ENCODE data around the gene OR10X1.
A peak's percentile ranks its signal among the peaks of the same experiment; 100 is the strongest.

Gene OR10X1, protein sequence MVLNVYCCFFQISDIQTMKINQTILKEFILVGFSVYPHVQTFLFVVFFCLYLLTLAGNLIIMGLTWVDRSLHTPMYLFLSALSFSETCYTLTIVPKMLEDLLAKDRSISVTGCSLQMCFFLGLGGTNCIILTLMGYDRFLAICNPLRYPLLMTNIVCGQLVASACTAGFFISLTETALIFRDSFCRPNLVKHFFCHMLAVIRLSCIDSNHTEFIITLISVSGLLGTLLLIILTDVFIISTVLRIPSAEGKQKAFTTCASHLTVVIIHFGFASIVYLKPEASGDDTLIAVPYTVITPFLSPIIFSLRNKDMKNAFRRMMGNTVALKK

DNA sequence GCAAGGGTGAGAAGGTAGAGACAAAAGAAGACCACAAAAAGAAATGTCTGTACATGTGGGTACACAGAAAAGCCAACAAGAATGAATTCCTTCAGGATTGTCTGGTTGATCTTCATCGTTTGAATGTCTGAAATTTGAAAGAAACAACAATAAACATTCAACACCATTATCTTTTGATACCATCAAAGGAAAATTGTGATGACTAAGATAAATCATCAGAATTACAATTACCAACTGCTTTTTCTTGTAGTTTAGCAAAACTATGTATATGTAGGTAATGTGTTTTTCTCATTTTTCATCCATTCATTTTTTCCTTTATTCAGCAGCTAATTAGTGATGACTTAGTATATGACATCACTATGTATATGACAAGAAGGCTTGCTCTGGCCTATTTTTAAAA lies at the start of gene OR10X1:
TSS of gene OR10X1 (minus strand) at position 167 of the 400 bp plus-strand sequence. CDS start at position 167, 0 bp downstream.
- no peak for DNase-seq (ENCODE audit: low spot score)

DNA sequence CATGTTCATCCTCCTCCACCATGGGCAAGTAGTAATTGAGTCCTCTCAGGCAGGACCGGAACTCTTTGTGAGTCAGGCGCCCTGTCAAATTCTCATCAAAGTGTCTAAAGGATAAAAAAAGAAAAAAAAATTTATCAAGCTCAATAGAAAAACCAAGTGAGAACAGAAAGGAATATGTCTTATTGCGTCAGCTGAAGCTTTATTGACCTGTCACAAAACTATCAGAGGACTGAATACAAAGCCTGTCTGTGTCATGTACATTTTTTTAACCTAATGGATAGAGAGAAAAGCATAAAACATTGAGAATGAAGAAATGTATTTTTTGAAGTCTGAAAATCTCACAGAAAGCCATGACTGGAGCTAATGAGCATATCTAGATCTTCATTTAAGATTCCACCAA lies 34.1 kb upstream of the OR10X1 start:
- DNase-seq (ENCODE audit: low spot score): peak; percentile 8

DNA sequence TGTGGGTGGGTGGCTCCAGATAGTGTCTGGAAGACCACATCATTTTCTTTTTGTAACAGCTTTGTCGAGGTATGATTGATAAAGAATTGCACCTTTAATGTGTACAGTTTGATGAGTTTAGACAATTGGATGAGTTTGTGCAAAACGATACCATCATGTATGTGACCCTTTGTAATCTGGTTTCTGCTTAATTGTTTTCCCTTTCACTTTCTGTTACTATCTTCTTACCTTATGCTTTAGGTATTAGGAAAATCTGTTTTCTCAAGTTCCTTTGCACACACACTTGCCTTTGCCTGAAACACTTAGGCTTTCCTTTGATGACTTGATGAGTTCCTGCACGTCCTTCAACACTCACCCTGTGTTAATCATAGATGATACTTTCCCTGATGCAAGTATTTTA lies 32.2 kb upstream of the OR10X1 start:
- no peak for DNase-seq (ENCODE audit: low spot score)

DNA sequence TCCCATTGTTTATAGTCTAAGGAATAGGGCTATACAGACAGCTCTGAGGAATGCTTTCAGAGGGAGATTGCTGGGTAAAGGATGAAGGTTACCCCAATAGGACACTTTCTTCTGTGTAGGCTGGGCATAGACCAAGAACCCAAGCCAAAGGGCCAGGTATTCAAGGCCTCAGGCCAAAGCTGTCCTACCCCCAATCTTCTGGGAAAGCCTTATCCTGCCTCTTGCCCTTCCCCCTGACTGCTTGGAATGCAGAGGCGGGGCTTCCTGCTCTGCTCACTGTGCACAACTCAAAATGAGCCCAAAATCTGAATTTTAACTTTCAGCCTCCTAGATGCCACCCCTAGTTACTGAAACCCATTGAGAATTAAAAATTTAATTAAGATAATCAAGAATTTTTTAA lies 27.6 kb upstream of the OR10X1 start:
- DNase-seq (ENCODE audit: low spot score): no peak

DNA sequence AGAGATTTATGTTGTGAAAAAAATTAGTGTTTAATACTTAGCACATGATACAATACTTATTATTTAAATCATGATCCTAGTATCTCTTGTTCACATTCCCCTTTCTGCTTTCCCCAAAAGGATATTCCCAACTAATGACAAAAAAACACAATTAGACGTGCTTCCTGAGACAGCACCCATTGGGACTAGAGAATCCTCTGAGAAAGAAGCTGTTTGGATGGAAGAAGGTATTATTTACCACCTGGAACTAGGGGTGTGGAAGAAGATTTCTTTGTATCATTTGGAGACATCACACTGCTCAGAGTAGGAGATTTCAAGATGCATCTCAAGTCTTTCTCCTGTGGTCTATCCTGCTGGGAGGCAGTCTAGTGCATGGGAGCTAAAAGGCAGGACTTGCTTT lies 25.3 kb upstream of the OR10X1 start, which contains the start of gene OR10Z1:
TSS of gene OR10Z1 (plus strand) at position 301 of the 400 bp plus-strand sequence. CDS start 1,171 bp downstream, outside the sequence.
- DNase-seq (ENCODE audit: low spot score): no peak

DNA sequence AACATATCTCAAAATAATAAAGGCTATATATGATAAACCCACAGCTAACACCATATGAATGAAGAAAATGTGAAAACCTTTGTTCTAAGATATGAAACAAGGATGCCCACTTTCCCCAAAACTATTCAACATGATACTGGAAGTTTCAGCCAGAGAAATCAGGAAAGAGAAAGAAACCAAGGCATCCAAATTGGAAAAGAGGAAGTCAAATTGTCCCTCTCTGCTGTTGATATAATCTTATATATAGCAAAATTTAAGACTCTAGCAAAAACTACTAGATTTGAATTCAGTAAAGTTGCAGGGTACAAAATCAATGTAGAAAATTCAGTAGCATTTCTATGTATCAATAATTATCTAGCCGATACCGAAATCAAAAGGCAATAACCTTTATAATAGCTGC lies 21.0 kb upstream of the OR10X1 start:
- no peak for DNase-seq (ENCODE audit: low spot score)

DNA sequence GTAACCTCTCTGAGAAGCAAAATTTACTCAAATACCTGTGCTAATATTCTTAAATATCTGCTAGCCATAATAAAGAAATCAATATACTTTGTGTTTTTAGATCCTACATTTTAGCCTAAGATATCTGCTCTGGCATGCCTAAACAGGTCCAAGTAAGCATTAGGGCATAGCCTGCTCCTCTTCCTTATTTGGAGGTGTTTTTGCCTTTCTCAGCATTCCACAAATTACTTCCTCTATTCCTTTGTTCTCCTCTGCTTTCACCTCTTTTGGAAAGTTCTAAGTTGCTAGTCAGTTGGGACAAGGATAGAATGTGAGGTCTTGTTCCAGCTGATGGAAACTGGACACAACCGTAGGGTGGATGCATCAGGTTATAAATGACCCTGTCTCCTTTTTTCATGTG lies 7.2 kb upstream of the OR10X1 start:
- DNase-seq (ENCODE audit: low spot score): no peak

DNA sequence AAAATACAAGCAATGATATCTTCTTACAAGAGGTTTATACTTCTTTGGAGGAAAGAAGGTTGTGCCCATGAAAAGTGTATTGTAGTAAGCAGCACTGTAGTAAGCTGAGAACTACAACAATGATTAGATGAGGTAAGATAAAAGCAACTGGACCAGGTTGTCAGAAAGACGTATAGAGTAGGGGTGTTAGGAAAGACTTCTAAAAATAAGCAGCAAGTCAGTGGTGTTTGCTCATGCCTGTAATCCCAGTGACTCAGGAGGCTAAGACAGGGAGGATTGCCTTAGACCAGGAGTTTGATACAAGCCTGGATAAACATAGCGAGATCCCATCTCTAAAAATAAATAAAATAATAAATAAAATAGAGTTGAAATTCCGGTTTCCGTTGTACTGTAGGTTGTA lies 4.3 kb upstream of the OR10X1 start:
- DNase-seq (ENCODE audit: low spot score): no peak

DNA sequence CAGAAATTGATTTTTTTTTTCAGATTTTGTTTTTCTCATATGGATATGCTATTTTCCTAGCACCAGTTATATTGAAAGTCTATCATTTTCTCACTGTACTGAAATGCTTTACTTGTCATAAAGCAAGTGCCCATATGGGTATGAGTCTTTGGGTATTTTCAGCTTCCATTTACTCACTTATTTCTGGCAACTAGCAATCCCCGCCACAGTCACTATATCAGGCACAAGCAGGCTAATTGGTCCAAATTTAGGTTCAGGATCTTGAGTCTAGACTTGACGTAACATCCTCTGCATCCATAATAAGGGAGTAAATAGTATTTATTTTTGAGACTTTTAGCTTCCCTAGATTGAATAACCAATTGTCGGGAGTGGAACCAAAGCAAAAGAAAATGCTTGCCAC lies 2.1 kb downstream of the OR10X1 start:
- no peak for DNase-seq (ENCODE audit: low spot score)

DNA sequence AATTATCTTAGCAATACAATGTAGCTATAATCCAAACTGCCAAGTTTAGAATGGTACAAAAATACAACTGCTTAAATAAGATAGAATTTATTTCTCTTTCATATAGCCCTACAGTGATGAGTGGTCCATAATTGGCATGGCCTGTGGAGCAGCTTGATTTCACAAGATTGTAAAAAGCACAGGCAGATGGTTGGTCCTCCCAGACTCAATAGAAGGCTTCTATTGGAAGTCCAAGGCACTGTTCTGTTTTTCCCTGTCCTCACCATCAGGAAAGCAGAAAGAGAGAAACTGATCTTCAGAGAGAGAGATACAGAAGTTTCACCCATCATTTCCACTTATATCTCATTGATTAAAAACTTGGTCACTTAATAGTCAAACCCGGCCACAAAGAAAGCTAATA lies 7.5 kb downstream of the OR10X1 start:
- no peak for DNase-seq (ENCODE audit: low spot score)

DNA sequence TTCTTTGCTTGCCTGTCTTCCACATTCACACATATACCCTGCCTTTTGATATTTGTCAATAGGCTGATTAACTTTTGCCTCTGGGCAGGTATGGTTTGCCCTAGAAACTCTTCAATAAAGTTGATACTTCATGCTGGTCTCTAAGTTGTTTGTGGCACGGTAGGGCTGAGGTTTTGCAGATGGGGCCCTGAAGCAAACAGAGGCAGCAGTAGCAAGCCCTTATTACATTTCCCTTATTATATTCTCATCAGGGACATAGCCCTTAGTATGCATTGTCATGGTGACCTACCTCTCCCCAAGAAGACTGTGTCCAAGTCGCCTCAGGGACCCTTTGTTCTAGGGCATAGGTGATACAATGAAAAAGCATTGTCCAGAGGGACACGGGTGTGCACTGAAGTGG lies 9.2 kb downstream of the OR10X1 start, which contains the start of gene OR6P1:
TSS of gene OR6P1 (minus strand) at position 101 of the 400 bp plus-strand sequence. CDS start 6,976 bp downstream, outside the sequence.
- DNase-seq (ENCODE audit: low spot score): no peak

DNA sequence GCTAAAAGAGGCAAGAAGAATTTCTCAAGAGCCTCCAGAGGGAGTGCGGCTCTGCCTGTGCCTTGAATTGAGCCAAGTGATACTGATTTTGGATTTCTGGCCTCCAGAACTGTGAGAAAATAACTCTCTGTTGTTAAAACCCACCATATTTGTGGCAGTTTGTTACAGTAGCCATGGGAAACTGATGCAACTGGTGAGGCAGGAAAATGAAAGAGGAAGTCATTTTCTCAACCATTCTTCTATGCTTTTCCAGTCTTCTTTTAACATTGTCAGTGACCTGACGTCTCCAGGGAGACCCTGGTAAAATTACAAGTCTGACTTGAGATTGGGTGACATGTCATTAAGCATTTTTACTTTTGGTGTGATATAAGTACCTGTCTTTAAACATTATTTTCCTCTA lies 15.1 kb downstream of the OR10X1 start:
- DNase-seq (ENCODE audit: low spot score): no peak

DNA sequence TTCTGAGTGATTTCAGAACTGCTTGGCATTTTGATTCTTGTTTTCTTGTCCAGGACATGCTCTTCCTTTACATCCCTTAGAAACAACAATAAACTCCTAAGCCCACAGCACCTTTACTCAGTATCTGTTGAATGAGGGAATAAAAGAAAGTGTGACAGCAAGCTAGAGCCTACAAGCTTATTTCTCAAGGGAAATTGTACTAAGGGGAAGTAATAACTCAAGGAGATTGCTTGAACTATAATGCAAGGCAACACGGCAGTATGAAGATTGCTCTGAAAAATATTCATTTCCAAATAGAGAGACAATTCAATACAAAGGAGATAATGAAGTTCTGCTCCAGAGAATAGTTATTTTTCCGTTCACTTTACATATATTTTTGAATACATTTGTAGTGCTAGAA lies 15.8 kb downstream of the OR10X1 start:
- no peak for DNase-seq (ENCODE audit: low spot score)

DNA sequence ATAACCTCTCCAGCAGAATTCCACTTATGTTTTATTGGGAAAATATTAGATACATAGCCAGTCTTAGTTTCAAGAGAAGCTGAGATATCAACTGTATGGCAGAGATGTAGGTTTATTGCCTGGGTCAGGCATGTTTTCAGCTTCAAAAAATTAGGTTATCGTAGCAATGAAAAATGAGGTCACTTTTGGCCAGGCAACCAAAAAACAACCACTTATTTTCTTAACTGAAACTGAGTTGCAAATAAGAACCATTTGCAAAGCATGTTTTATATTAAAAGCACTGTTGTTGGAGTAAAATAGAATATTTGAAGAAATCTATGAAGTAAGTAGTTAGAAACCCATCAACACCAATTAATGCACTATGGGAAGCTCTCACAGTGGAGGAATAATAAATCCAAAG lies 20.0 kb downstream of the OR10X1 start:
- no peak for DNase-seq (ENCODE audit: low spot score)

DNA sequence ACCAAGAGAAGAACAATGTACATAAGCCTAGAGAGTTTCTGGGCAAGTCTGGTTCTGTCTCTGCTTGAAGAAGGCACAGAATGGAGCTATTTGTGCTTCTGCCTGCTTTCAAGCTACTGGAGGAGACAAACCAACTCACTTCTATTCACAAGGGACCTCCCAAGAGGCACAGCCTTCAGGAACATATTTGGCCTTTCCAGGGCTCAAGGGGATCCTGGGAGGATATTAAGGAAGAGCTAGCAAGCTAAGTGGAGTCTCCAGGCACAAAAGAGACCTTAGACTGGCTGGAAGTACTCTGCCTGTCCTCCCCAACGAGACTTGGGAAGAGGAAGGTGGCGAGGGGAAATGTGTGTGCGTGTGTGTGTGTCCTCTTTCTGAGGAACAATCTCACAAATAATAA lies 25.3 kb downstream of the OR10X1 start, which contains the start of gene OR6Y1:
TSS of gene OR6Y1 (minus strand) at position 54 of the 400 bp plus-strand sequence. CDS start 6,300 bp downstream, outside the sequence.
- no peak for DNase-seq (ENCODE audit: low spot score)

DNA sequence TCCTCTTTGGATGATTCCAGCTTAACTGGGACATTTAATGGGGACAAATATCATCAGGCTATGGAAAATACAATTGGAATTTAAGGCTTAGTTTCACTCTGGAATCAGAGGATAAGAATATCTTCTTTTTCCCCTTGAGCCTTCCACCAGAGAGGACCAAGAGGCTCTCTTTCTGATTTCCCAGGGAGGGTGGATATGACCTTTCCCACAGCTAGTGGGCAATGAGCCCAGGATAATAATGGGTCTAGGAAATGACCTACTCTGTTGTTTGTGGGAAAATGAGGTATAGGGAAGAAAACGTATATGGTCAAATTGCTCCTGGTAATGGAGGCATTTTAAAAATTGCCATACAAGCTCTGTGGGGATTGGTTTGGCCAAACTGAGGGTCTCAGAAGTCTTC lies 27.4 kb downstream of the OR10X1 start:
- no peak for DNase-seq (ENCODE audit: low spot score)

DNA sequence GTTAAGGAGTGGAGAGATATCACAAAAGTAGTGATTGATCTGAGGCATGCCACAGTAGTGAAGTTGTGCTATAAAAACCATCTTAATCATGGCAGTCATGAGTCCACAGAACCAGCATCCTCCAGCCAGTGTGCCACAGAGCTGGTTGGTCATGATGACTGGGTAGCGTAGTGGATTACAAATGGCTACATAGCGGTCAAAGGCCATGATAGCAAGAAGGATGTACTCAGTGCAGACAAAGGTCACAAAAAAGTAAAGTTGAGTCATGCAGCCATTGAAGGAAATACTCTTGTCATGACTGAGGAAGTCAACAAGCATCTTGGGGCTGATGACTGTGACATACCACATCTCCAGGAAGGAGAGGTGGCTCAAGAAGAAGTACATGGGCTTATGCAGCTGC lies 32.2 kb downstream of the OR10X1 start:
- DNase-seq (ENCODE audit: low spot score): no peak

DNA sequence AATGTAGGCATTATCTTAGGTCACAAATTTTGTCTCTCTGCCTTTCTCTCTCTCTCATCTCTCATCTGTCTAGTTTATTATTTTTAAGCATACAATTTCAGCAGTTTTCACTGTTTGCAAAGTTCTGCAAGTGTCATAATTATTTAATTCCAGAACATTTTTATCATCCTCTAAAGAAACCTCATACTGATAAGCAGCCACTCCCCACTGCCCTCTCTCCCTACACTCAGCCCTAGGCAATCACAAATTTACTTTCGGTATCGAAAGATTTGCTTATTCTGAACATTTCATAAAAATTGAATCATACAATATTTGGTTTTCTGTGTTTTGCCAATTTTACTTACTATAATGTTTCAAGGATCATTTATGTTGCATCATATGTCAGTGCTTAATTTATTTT lies 42.1 kb downstream of the OR10X1 start:
- DNase-seq (ENCODE audit: low spot score): no peak

DNA sequence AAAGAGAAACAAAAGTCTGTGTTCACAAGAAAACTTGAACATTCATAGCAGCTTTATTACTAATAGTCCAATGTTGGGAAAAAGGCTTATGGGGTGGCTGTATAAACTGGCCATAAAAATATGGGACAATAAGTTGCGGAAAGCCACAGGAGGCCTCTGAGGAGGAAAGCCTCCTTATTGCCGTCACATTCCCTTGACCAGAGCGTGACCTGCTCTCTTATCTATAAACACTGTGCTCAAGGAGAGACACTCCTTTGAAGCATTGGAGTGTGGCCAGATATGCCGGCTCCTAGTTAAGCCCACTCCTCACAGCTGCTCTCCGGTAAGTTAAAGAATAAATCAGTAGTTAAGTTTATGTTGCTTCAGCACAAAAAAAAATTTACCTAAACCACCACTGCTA lies 45.2 kb downstream of the OR10X1 start:
- no peak for DNase-seq (ENCODE audit: low spot score)

All from COLO829 (cell line).